OCI-LY3 (cell line): ENCODE measurements around the gene GPNMB.

ENCODE experiments used
- H2AFZ ChIP-seq: fragments of 200-600, 300-600 bp; shearing (Covaris generic); 2 replicates; pipeline ENCODE4 v1.6.0; 2014; ENCODE audit warnings: antibody characterized with exemption, low read depth, low read length
- H3K27ac ChIP-seq: fragments of 200-600, 300-600 bp; sonication (generic); 2 replicates; pipeline ENCODE4 v1.5.1; 2014; ENCODE audit warnings: mild to moderate bottlenecking, low read length, moderate library complexity, mixed read lengths
- H3K27me3 ChIP-seq: fragments of 200-600, 300-600 bp; sonication (generic); 2 replicates; pipeline ENCODE4 v1.6.1; 2014; ENCODE audit warnings: low read depth, low read length, mixed read lengths
- H3K36me3 ChIP-seq: fragments of 200-600, 300-600 bp; sonication (generic); replicated peaks from 2 replicates; pipeline ENCODE3; 2014; ENCODE audit warnings: low read depth, low read length, mixed read lengths
- H3K4me1 ChIP-seq: fragments of 300-600, 200-600 bp; sonication (generic); 2 replicates; pipeline ENCODE4 v1.6.1; 2014; ENCODE audit warnings: low read length, mixed read lengths
- H3K4me2 ChIP-seq: fragments of 200-600, 300-600 bp; sonication (generic); 2 replicates; pipeline ENCODE4 v1.6.1; 2014; ENCODE audit warnings: low read length, mixed read lengths
- H3K4me3 ChIP-seq: fragments of 300-600, 200-600 bp; sonication (generic); 2 replicates; pipeline ENCODE4 v1.5.1; 2014; ENCODE audit warnings: antibody characterized with exemption, mild to moderate bottlenecking, low read length, moderate library complexity
- H3K79me2 ChIP-seq: fragments of 300-600, 200-600 bp; shearing (Covaris generic); 2 replicates; pipeline ENCODE4 v1.6.1; 2014; ENCODE audit warnings: mild to moderate bottlenecking, low read length, mixed read lengths
- H3K9ac ChIP-seq: fragments of 300-600, 200-600 bp; shearing (Covaris generic); 2 replicates; pipeline ENCODE4 v1.6.0; 2014; ENCODE audit warnings: mild to moderate bottlenecking, low read length, moderate library complexity
- H3K9me3 ChIP-seq: fragments of 200-600, 300-600 bp; shearing (Covaris generic); 2 replicates; pipeline ENCODE4 v1.6.1; 2014; ENCODE audit warnings: low read length, mixed read lengths; ENCODE audit not compliant: insufficient read depth
- H4K20me1 ChIP-seq: fragments of 200-600, 300-600 bp; sonication (generic); 2 replicates; pipeline ENCODE4 v1.6.1; 2016; ENCODE audit warnings: low read length, mixed read lengths; ENCODE audit not compliant: insufficient read depth
- CTCF ChIP-seq: fragments of 200-600, 300-600 bp; sonication (generic); IDR thresholded peaks from 2 replicates; pipeline ENCODE4 v1.5.1; 2014; ENCODE audit warnings: antibody characterized with exemption, low read length, low read depth
- EZH2phosphoT487 ChIP-seq: fragments of 200-600 bp; shearing (Covaris generic); IDR thresholded peaks from 2 replicates; pipeline ENCODE4 v1.6.1; 2018; ENCODE audit warnings: antibody characterized with exemption, mixed run types, low read depth

Gene GPNMB

GRCh38 chr7:23213755-23214154 lies 32.8 kb upstream of the GPNMB start:
- Histone ChIP-seq H2AFZ (no peak overlapping the region), H3K9me3 (no peaks in the 10 kb centered on the region), H3K4me1 (no peaks in the 10 kb centered on the region), H3K27ac (no peak overlapping the region), H3K4me2 (no peak overlapping the region), H3K9ac (no peak overlapping the region), H3K4me3 (no peak overlapping the region), H4K20me1 (no peaks in the 10 kb centered on the region), H3K36me3 (no peaks in the 10 kb centered on the region), H3K79me2 (no peaks in the 10 kb centered on the region), H3K27me3 (no peaks in the 10 kb centered on the region)
- TF ChIP-seq CTCF (no peak), EZH2phosphoT487 (no peak)

- Histone ChIP-seq H3K27me3 (no peaks in the 10 kb centered on the region), H3K9ac (no peak overlapping the region), H3K27ac (no peak overlapping the region), H3K79me2 (no peaks in the 10 kb centered on the region), H3K4me3 (no peak overlapping the region), H3K36me3 (no peaks in the 10 kb centered on the region), H2AFZ (no peak overlapping the region), H3K4me1 (no peaks in the 10 kb centered on the region), H3K4me2 (no peak overlapping the region), H4K20me1 (no peaks in the 10 kb centered on the region), H3K9me3 (no peaks in the 10 kb centered on the region)
- TF ChIP-seq EZH2phosphoT487 (no peak), CTCF (no peak)
These were observed 32.2 kb upstream of the GPNMB start for GRCh38 chr7:23214423-23214822.

GRCh38 chr7:23214938-23215337 lies 31.6 kb upstream of the GPNMB start:
- TF ChIP-seq EZH2phosphoT487 = no peak
- no peak for TF ChIP-seq CTCF
- Histone ChIP-seq H3K4me2 (no peak overlapping the region), H3K27me3 (no peaks in the 10 kb centered on the region), H3K9ac (no peak overlapping the region), H3K27ac (no peak overlapping the region), H3K4me1 (no peaks in the 10 kb centered on the region), H3K4me3 (no peak overlapping the region), H3K36me3 (no peaks in the 10 kb centered on the region), H3K9me3 (no peaks in the 10 kb centered on the region), H4K20me1 (no peaks in the 10 kb centered on the region), H3K79me2 (no peaks in the 10 kb centered on the region), H2AFZ (no peak overlapping the region)

- no peaks in the 10 kb centered on the region for H3K9me3 ChIP-seq
- no peak overlapping the region for H3K4me3 ChIP-seq
- no peaks in the 10 kb centered on the region for H3K79me2 ChIP-seq
- no peaks in the 10 kb centered on the region for H4K20me1 ChIP-seq
- no peak overlapping the region for H3K9ac ChIP-seq
- no peaks in the 10 kb centered on the region for H3K36me3 ChIP-seq
- no peaks in the 10 kb centered on the region for H3K4me1 ChIP-seq
- H3K27me3 ChIP-seq = no peaks in the 10 kb centered on the region
- H2AFZ ChIP-seq = no peak overlapping the region
- H3K27ac ChIP-seq = no peak overlapping the region
- TF ChIP-seq EZH2phosphoT487 (no peak), CTCF (no peak)
- H3K4me2 ChIP-seq = no peak overlapping the region
These were observed 30.6 kb upstream of the GPNMB start for GRCh38 chr7:23216021-23216420.
